GM12864 (cell line): ENCODE results near the gene PNPLA2.

Experiments
- DNase-seq: peaks from one replicate; pipeline ENCODE4 v3.0.0-alpha.2; 2011; ENCODE audit warnings: low read depth
- H3K4me3 ChIP-seq: 2 replicates; pipeline ENCODE4 v1.5.1; 2011; ENCODE audit warnings: mild to moderate bottlenecking, low read depth, low read length, control low read depth
- CTCF ChIP-seq: IDR thresholded peaks from 2 replicates; pipeline ENCODE4 v1.5.1; 2011; ENCODE audit warnings: low read depth, mild to moderate bottlenecking, moderate library complexity, low read length, control low read depth, inconsistent platforms; ENCODE audit errors: missing control alignments

The PNPLA2 gene

DNA sequence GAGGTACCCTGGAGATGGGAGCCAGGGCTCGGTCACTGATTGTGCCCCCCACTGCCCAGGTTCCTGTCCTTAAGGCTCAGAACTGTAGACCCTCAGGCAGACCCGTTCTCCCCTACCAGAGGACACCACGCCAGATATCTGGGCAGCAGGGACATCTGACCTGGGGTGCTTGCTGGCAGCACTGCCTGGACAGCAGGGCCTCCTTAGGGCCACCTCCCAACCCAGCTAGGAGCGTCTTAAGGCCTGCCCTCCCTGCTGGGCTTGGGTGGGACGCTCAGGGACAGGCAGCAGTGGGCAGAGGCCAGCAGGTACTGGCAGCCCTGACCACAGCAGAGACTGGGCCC is 20.5 kb downstream of the PNPLA2 start:
- H3K4me3 ChIP-seq = no peak overlapping the region
- no peak for TF ChIP-seq CTCF
- no peak for DNase-seq

DNA sequence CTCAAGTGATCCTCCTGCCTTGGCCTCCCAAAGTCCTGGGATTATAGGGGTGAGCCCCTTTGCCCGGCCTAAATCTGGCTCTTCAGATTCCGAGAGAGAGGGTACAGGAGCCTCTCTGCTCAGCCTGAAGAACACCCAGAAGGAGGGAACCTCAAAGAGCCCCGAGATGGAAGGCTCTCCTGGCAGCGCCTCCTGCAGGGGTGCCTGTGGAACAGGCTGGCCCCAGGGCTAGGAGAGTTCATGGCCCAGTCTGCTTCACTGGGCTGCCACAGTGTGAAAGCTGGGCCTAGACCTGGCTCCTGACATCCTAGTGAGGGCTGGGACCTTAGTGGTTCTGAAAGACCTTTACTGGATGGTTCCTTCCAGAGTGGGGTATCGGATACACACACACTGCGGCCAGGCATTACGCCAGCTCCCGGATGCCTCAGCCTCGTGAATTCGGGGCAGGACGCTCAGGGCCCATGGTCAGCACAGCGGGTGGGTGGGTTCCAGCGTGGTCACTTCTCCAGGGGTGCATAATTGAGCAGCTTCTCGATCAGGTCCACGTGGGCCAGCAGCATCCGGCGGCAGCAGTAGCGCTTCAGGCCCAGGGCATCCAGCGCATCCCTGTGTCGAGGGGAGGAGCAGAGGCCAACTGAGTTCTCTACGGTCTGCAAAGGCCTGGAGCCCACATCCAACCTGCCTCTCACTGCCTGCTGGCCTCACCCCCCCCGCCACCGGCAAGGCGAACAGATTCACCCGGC is 21.3 kb downstream of the PNPLA2 start:
- DNase-seq = no peak
- peak; percentile 32 for TF ChIP-seq CTCF
- H3K4me3 ChIP-seq = no peak overlapping the region

GRCh38 chr11:841981-842369 is 23.3 kb downstream of the PNPLA2 start:
- no peak for TF ChIP-seq CTCF
- DNase-seq = no peak
- H3K4me3 ChIP-seq = peak overlapping the region; percentile 98

- TF ChIP-seq CTCF = no peak
- peak; percentile 55 for DNase-seq
- H3K4me3 ChIP-seq = peak within 1 kb of the TSS; percentile 98
These were observed 23.8 kb downstream of the PNPLA2 start, which contains the start of the genes POLR2L and TSPAN4 for GRCh38 chr11:842370-843002. POLR2L (minus strand) TSS chr11:842529; CDS start chr11:842508, 21 bp downstream. TSPAN4 (plus strand) TSS chr11:842852; CDS start chr11:850305, 7,453 bp downstream.

DNA sequence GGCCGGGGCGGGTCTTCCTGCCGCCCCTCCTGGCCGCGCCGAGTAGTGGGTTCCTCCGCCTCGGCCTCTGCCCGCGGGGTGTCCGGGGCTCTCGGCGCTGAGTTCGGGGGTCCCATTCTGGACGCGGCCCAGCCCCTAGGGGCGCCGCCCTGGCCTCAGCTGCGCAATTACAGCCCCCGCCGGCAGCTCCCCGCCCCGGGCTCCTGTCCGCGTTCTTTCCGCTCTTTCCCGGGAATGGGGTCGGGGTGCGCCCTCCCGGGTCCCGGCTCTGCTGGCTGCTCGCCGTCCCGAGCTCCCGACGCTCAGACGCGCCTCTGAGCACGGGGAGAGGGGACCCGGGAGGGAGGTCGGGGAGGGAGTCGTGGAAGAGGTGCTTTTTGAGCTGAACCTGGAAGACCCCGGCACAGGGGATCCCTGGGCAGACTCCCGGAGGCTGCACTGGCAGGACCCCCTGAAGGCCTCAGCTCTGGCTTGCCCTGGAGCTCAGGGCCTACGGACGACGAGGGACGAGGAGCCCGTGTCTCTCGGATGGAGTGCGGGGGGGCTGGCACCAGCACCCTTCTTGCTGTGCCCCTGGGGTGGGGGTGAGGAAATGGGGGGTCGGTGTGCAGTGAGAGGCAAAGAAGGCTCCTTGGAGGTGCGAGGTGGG is 24.5 kb downstream of the PNPLA2 start:
- TF ChIP-seq CTCF = no peak
- peak overlapping the region; percentile 98 for H3K4me3 ChIP-seq
- DNase-seq = no peak

- no peak for DNase-seq
- TF ChIP-seq CTCF = no peak
- no peak overlapping the region for H3K4me3 ChIP-seq
These were observed 25.3 kb downstream of the PNPLA2 start for GRCh38 chr11:843818-844692.
